Endothelial cell of umbilical vein (primary cell): ENCODE measurements around the gene RPS24. TPM values are rescaled to one million over a fixed set of nuclear protein-coding genes. Genes with fewer than 3 reads are reported as not detected.

Source experiments
- BruUV-seq: library from RNA; stranded (reverse); fragments of 400-500 nt; replicated peaks from 2 replicates; lab custom pipeline; 2021; lab: Mats Ljungman, UMichigan
- CTCF ChIA-PET: fragments of 300-600, 350-600 bp; sonication (Branson Sonifier 250); formaldehyde crosslinking; loops from one replicate; lab custom pipeline; 2021; ENCODE audit warnings: antibody characterized with exemption, inconsistent platforms; lab: Charles Lee
- POLR2A ChIA-PET: fragments of 300-600, 350-600 bp; sonication (Branson Sonifier 250); formaldehyde crosslinking; loops from one replicate; lab custom pipeline; 2021; ENCODE audit warnings: antibody characterized with exemption, inconsistent platforms; lab: Charles Lee
- DNase-seq: peaks from one replicate; pipeline ENCODE4 v3.0.0-alpha.2; 2011; ENCODE audit warnings: low read depth, low spot score
- FAIRE-seq: peaks from 2 replicates; lab custom pipeline; 2011; peaks lifted over from hg19 to GRCh38; lab: Jason Lieb, UNC
- H2AFZ ChIP-seq: 2 replicates; pipeline ENCODE4 v1.6.0; 2012; ENCODE audit warnings: low read depth, low read length, control low read depth, inconsistent platforms
- H3K27ac ChIP-seq: 2 replicates; pipeline ENCODE4 v1.5.1; 2011; ENCODE audit warnings: low read depth, mild to moderate bottlenecking, control low read depth, low read length, moderate library complexity; ENCODE audit not compliant: insufficient read depth
- H3K27me3 ChIP-seq, 2 experiments: 2 replicates each; pipeline versions ENCODE4 v1.6.0 to v1.6.1; 2011; ENCODE audit warnings: low read length in 2 of 2, mixed read lengths in 1 of 2; ENCODE audit not compliant: control insufficient read depth in 2 of 2, insufficient read depth in 2 of 2
- H3K36me3 ChIP-seq, 2 experiments: 2 replicates in 1 of 2; 3 replicates in 1 of 2; pipeline ENCODE4 v1.5.1; 2011; ENCODE audit warnings: low read length in 2 of 2, mild to moderate bottlenecking in 1 of 2, moderate library complexity in 1 of 2; ENCODE audit not compliant: control insufficient read depth in 2 of 2, insufficient read depth in 2 of 2; ENCODE audit errors: extremely low read depth in 1 of 2
- H3K4me1 ChIP-seq: 3 replicates; pipeline ENCODE4 v1.5.1; 2011; ENCODE audit warnings: mild to moderate bottlenecking, low read length; ENCODE audit not compliant: control insufficient read depth, insufficient read depth; ENCODE audit errors: extremely low read depth
- H3K4me2 ChIP-seq: 2 replicates; pipeline ENCODE4 v1.6.1; 2011; ENCODE audit warnings: low read length, control low read depth, mixed read lengths; ENCODE audit not compliant: insufficient read depth
- H3K4me3 ChIP-seq, 3 experiments: fragments of 200-600 bp in 1 of 3; sonication (generic), shearing (Covaris generic) in 1 of 3; replicated peaks in 1 of 3; 2 replicates each; pipeline ENCODE4 v1.5.1; 2011 to 2016; ENCODE audit warnings: control low read depth in 3 of 3, low read length in 3 of 3, mild to moderate bottlenecking in 2 of 3, inconsistent platforms in 1 of 3, low read depth in 1 of 3, moderate library complexity in 1 of 3; ENCODE audit not compliant: insufficient read depth in 1 of 3
- H3K79me2 ChIP-seq: 2 replicates; pipeline ENCODE4 v1.6.0; 2012; ENCODE audit warnings: low read length, inconsistent platforms; ENCODE audit not compliant: control insufficient read depth, insufficient read depth
- H3K9ac ChIP-seq: replicated peaks from 2 replicates; pipeline ENCODE3; 2011; ENCODE audit warnings: low read length, control low read depth; ENCODE audit not compliant: insufficient read depth; ENCODE audit errors: extremely low read depth
- H3K9me1 ChIP-seq: replicated peaks from 3 replicates; pipeline ENCODE4 v1.6.0; 2011; ENCODE audit warnings: mild to moderate bottlenecking, low read length; ENCODE audit not compliant: control insufficient read depth, insufficient read depth; ENCODE audit errors: extremely low read depth
- H3K9me3 ChIP-seq: replicated peaks from 2 replicates; pipeline ENCODE4 v1.5.1; 2012; ENCODE audit warnings: low read length, inconsistent platforms; ENCODE audit not compliant: control insufficient read depth, insufficient read depth
- H4K20me1 ChIP-seq: replicated peaks from 2 replicates; pipeline ENCODE3; 2011; ENCODE audit warnings: mild to moderate bottlenecking, low read length; ENCODE audit not compliant: control insufficient read depth, insufficient read depth; ENCODE audit errors: extremely low read depth
- FOS ChIP-seq: IDR thresholded peaks from 2 replicates; pipeline ENCODE4 v1.6.1; 2011; ENCODE audit warnings: mild to moderate bottlenecking, low read length, moderate library complexity, borderline replicate concordance; ENCODE audit not compliant: insufficient read depth
- GATA2 ChIP-seq: IDR thresholded peaks from 2 replicates; pipeline ENCODE4 v1.7.0; 2011; ENCODE audit warnings: low read depth, mild to moderate bottlenecking, moderate library complexity, mixed read lengths, low read length; ENCODE audit not compliant: insufficient read length, insufficient read depth
- JUN ChIP-seq: IDR thresholded peaks from 2 replicates; pipeline ENCODE4 v1.6.1; 2011; ENCODE audit warnings: borderline replicate concordance, low read depth; ENCODE audit not compliant: insufficient read length, insufficient read depth
- MYC ChIP-seq: IDR thresholded peaks from one replicate; pipeline ENCODE4 v1.6.1; 2011; ENCODE audit warnings: mild to moderate bottlenecking, low read depth, low read length
- POLR2A ChIP-seq: IDR thresholded peaks from 2 replicates; pipeline ENCODE4 v1.6.1; 2012; ENCODE audit warnings: low read depth, mild to moderate bottlenecking, control low read depth, low read length
- POLR2AphosphoS5 ChIP-seq: IDR thresholded peaks from 2 replicates; pipeline ENCODE4 v1.6.1; 2012; ENCODE audit warnings: low read depth, mild to moderate bottlenecking, control low read depth, low read length, moderate library complexity; ENCODE audit not compliant: insufficient read depth
- dilution Hi-C: fragments of 300-500 bp; cut with MboI; formaldehyde crosslinking; loops from one replicate; pipeline ENCODE4 v1.15.0; 2019; ENCODE audit warnings: low sequenced_read_pairs; ENCODE audit not compliant: extremely low pct_ligation_motif_present
- intact Hi-C: fragments of 100-400 bp; cut with micrococcal nuclease; formaldehyde crosslinking; loops from one replicate; pipeline ENCODE4 v1.10.0; 2022
- polyA plus RNA-seq, 4 experiments: library from polyadenylated mRNA; depleted of rRNA in 3 of 4; stranded (reverse) in 3 of 4; unstranded in 1 of 4; fragments of >200 nt; gene quantifications; 2 replicates each; pipeline versions ENCODE4 v1.2.1 to v1.2.3, GENCODE V29; 2011 to 2012; ENCODE audit warnings: missing spikeins in 1 of 4
- total RNA-seq: library from RNA; stranded (reverse); gene quantifications from 2 replicates; pipeline ENCODE4 v1.2.3, GENCODE V29; 2021
- TF ChIP-seq, protein P1 (sequence below): IDR thresholded peaks from 2 replicates; pipeline ENCODE4 v1.6.1; 2011; ENCODE audit not compliant: insufficient read depth, insufficient read length
- TF ChIP-seq, protein P2 (sequence below), 2 donors: IDR thresholded peaks; 1 replicate in 1 of 2; 2 replicates in 1 of 2; pipeline ENCODE4 v1.5.1; 2011; ENCODE audit warnings: low read length in 2 of 2, mild to moderate bottlenecking in 2 of 2, moderate library complexity in 2 of 2, control low read depth in 1 of 2, inconsistent platforms in 1 of 2, low read depth in 1 of 2; ENCODE audit not compliant: insufficient read depth in 1 of 2; ENCODE audit errors: extremely low read depth in 1 of 2

RPS24 gene
- total and polyA plus RNA-seq, 2 donors (not counting 3 experiments of a cell fraction or from before 2014, with no cell fraction given), result 1,446 to 2,326 TPM

DNA sequence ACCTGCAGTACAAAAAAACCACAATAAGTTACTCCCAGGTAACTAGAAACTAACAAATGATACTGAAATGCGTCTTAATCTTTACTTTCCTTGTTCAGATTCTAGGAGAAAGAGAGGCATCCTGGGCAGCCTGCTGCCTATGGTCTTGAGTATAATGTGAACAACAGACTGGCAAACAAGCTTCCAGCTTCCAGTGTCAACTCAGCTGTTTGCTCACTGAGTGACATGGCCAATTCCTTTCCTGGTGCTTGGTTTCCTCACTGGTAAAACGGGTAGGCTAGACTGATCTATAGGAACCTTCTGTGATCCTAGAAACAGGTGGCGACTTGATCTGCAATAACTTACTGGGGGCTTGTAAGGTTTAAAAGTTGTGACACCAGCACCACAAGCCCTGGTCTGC is 14.4 kb upstream of the RPS24 start:
- Histone ChIP-seq H3K4me3 (no peak overlapping the region), H4K20me1 (no peaks in the 10 kb centered on the region), H3K4me2 (no peak overlapping the region), H3K9ac (no peak overlapping the region), H3K27ac (no peak overlapping the region), H3K79me2 (no peaks in the 10 kb centered on the region), H2AFZ (no peak overlapping the region), H3K36me3 (peaks cover 40 to 44% of the 10 kb centered on the region in 2 experiments), H3K4me1 (no peaks in the 10 kb centered on the region), H3K9me3 (no peaks in the 10 kb centered on the region), H3K9me1 (no peaks in the 10 kb centered on the region), H3K27me3 (no peaks in the 10 kb centered on the region)
- intact Hi-C loops (no loop called here), dilution Hi-C loops (no loop called here)
- ChIA-PET CTCF (no interaction called here), POLR2A (no interaction called here)
- DNase-seq (no peak), FAIRE-seq (no peak)
- TF ChIP-seq, protein P1, sequence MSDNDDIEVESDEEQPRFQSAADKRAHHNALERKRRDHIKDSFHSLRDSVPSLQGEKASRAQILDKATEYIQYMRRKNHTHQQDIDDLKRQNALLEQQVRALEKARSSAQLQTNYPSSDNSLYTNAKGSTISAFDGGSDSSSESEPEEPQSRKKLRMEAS, result no peak
- TF ChIP-seq FOS (no peak), MYC (no peak), JUN (no peak), POLR2A (no peak), GATA2 (no peak), POLR2AphosphoS5 (no peak)
- TF ChIP-seq, protein P2, sequence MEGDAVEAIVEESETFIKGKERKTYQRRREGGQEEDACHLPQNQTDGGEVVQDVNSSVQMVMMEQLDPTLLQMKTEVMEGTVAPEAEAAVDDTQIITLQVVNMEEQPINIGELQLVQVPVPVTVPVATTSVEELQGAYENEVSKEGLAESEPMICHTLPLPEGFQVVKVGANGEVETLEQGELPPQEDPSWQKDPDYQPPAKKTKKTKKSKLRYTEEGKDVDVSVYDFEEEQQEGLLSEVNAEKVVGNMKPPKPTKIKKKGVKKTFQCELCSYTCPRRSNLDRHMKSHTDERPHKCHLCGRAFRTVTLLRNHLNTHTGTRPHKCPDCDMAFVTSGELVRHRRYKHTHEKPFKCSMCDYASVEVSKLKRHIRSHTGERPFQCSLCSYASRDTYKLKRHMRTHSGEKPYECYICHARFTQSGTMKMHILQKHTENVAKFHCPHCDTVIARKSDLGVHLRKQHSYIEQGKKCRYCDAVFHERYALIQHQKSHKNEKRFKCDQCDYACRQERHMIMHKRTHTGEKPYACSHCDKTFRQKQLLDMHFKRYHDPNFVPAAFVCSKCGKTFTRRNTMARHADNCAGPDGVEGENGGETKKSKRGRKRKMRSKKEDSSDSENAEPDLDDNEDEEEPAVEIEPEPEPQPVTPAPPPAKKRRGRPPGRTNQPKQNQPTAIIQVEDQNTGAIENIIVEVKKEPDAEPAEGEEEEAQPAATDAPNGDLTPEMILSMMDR (IDR thresholded peaks at IDR 0.05; ENCODE audit: extremely low read depth in 1 of 2, insufficient read depth in 1 of 2, low read depth in 1 of 2, low read length in 2 of 2), result no peak
- no TSS peak for BruUV-seq
